Panc1 (cell line): Measurements from ENCODE around the gene E2F8.

Source experiments
- POLR2AphosphoS5 ChIP-seq: IDR thresholded peaks from 2 replicates; pipeline ENCODE4 v1.6.1; 2012; ENCODE audit warnings: mild to moderate bottlenecking, low read depth, low read length, moderate library complexity
- SIN3A ChIP-seq: IDR thresholded peaks from 2 replicates; pipeline ENCODE4 v1.6.1; 2012; ENCODE audit warnings: low read depth, mild to moderate bottlenecking, low read length, moderate library complexity, borderline replicate concordance; ENCODE audit not compliant: insufficient read depth
- TCF7L2 ChIP-seq: IDR thresholded peaks from 2 replicates; pipeline ENCODE4 v1.6.1; 2011; ENCODE audit warnings: mild to moderate bottlenecking, low read depth, low read length, inconsistent platforms
- TF ChIP-seq, protein P1 (sequence below): fragments of 450-650 bp; IDR thresholded peaks from 2 replicates; pipeline ENCODE4 v1.5.1; 2017; ENCODE audit warnings: mild to moderate bottlenecking
- TF ChIP-seq, protein P2 (sequence below), 2 experiments: IDR thresholded peaks; 2 replicates each; pipeline ENCODE4 v1.6.1; 2011 to 2012; ENCODE audit warnings: low read depth in 2 of 2, control low read depth in 1 of 2, low read length in 1 of 2, mild to moderate bottlenecking in 1 of 2, moderate library complexity in 1 of 2; ENCODE audit not compliant: insufficient read depth in 1 of 2

DNA sequence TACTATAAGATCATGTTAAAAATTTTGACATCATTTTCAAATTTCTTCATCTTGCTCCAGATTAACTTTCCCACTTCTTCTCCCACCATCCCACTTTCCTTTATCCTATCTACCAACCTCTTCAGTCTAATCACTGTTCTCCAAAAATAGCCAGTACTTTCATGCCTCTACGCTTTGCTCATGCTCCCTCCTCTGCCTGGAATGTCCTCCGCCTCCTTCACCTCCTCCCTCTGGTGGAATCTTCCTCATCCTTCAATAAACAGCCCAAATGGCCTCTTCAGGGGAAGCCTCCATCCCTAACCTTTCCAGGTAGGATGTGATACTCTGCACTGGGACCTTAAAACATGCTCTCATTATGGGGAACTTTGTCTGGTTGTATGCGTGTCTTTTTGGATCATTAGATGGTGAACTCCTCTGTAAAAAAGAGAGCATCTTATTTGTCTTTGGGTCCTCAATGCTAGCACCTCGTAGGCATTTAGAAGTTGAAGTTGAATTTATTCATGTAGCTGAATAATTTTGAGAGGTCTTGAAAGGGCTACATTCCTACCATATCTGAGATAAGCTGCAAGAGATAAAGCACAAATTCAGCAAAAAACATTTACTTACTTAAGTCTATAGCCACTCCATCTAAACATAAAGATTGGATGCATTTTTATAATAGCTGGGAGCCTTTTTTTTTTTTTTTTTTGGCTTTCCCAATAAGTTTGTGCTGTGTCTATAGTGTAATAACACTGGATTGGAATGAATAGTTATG, 31.0 kb downstream of the E2F8 start:
- TF ChIP-seq, protein P1, sequence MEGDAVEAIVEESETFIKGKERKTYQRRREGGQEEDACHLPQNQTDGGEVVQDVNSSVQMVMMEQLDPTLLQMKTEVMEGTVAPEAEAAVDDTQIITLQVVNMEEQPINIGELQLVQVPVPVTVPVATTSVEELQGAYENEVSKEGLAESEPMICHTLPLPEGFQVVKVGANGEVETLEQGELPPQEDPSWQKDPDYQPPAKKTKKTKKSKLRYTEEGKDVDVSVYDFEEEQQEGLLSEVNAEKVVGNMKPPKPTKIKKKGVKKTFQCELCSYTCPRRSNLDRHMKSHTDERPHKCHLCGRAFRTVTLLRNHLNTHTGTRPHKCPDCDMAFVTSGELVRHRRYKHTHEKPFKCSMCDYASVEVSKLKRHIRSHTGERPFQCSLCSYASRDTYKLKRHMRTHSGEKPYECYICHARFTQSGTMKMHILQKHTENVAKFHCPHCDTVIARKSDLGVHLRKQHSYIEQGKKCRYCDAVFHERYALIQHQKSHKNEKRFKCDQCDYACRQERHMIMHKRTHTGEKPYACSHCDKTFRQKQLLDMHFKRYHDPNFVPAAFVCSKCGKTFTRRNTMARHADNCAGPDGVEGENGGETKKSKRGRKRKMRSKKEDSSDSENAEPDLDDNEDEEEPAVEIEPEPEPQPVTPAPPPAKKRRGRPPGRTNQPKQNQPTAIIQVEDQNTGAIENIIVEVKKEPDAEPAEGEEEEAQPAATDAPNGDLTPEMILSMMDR = no peak
- TF ChIP-seq, protein P2, sequence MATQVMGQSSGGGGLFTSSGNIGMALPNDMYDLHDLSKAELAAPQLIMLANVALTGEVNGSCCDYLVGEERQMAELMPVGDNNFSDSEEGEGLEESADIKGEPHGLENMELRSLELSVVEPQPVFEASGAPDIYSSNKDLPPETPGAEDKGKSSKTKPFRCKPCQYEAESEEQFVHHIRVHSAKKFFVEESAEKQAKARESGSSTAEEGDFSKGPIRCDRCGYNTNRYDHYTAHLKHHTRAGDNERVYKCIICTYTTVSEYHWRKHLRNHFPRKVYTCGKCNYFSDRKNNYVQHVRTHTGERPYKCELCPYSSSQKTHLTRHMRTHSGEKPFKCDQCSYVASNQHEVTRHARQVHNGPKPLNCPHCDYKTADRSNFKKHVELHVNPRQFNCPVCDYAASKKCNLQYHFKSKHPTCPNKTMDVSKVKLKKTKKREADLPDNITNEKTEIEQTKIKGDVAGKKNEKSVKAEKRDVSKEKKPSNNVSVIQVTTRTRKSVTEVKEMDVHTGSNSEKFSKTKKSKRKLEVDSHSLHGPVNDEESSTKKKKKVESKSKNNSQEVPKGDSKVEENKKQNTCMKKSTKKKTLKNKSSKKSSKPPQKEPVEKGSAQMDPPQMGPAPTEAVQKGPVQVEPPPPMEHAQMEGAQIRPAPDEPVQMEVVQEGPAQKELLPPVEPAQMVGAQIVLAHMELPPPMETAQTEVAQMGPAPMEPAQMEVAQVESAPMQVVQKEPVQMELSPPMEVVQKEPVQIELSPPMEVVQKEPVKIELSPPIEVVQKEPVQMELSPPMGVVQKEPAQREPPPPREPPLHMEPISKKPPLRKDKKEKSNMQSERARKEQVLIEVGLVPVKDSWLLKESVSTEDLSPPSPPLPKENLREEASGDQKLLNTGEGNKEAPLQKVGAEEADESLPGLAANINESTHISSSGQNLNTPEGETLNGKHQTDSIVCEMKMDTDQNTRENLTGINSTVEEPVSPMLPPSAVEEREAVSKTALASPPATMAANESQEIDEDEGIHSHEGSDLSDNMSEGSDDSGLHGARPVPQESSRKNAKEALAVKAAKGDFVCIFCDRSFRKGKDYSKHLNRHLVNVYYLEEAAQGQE (IDR thresholded peaks at IDR 0.05; ENCODE audit: insufficient read depth in 1 of 2, low read depth in 2 of 2, low read length in 1 of 2) = no peak
- TF ChIP-seq POLR2AphosphoS5 (no peak), SIN3A (no peak), TCF7L2 (no peak)
